Esophagus muscularis mucosa (tissue), 4 donors: Measurements from ENCODE around the gene KCTD11.

ENCODE experiments used
- EP300 ChIP-seq: sonication (generic); formaldehyde crosslinking; IDR thresholded peaks from one replicate; pipeline ENCODE4 v1.6.1; 2017; ENCODE audit warnings: antibody characterized with exemption
- POLR2A ChIP-seq: fragments of 450-650 bp; IDR thresholded peaks from one replicate; pipeline ENCODE4 v1.6.1; 2017; ENCODE audit warnings: antibody characterized with exemption, moderate library complexity, mild to moderate bottlenecking, low read depth
- POLR2AphosphoS5 ChIP-seq, 2 donors: sonication (generic); formaldehyde crosslinking; IDR thresholded peaks; one replicate each; pipeline ENCODE4 v1.6.1; 2017; ENCODE audit warnings: antibody characterized with exemption in 2 of 2
- TF ChIP-seq, protein P1 (sequence below), 3 experiments: fragments of 200-600 bp in 2 of 3; fragments of 450-650 bp in 1 of 3; sonication (generic) in 2 of 3; IDR thresholded peaks; one replicate each; pipeline ENCODE4 v1.5.1; 2017 to 2019; ENCODE audit warnings: antibody characterized with exemption in 3 of 3, mild to moderate bottlenecking in 2 of 3, moderate library complexity in 1 of 3

DNA sequence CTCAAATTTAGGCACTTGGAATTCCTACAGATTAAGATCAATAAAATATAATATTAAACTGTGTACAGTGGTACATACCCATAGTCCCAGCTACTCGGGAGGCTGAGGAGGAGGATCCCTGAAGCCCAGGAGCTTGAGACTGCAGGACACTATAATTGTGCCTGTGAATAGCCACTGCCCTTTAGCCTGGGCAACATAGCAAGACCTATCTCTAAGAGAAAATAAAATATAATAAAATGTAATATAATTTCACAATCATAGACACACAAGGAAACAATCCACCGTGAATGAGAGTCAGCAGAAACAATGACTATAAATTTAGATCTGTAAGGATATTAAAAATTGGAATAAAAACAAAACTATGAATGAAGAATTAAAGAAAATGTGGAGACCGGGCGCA lies 18.9 kb downstream of the KCTD11 start:
- TF ChIP-seq, protein P1, sequence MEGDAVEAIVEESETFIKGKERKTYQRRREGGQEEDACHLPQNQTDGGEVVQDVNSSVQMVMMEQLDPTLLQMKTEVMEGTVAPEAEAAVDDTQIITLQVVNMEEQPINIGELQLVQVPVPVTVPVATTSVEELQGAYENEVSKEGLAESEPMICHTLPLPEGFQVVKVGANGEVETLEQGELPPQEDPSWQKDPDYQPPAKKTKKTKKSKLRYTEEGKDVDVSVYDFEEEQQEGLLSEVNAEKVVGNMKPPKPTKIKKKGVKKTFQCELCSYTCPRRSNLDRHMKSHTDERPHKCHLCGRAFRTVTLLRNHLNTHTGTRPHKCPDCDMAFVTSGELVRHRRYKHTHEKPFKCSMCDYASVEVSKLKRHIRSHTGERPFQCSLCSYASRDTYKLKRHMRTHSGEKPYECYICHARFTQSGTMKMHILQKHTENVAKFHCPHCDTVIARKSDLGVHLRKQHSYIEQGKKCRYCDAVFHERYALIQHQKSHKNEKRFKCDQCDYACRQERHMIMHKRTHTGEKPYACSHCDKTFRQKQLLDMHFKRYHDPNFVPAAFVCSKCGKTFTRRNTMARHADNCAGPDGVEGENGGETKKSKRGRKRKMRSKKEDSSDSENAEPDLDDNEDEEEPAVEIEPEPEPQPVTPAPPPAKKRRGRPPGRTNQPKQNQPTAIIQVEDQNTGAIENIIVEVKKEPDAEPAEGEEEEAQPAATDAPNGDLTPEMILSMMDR (IDR thresholded peaks at IDR 0.05) = no peak
- TF ChIP-seq POLR2AphosphoS5 (IDR thresholded peaks at IDR 0.05) = no peak
- no peak for TF ChIP-seq POLR2A
- no peak for TF ChIP-seq EP300
